Urothelium cell line (cell line): ENCODE measurements around the gene LRRC66.

Experiments used
- DNase-seq: peaks from one replicate; pipeline ENCODE4 v3.0.0; 2011; ENCODE audit warnings: low spot score, mixed read lengths
- FAIRE-seq: peaks from 2 replicates; lab custom pipeline; 2011; peaks lifted over from hg19 to GRCh38; lab: Jason Lieb, UNC

LRRC66 gene

DNA sequence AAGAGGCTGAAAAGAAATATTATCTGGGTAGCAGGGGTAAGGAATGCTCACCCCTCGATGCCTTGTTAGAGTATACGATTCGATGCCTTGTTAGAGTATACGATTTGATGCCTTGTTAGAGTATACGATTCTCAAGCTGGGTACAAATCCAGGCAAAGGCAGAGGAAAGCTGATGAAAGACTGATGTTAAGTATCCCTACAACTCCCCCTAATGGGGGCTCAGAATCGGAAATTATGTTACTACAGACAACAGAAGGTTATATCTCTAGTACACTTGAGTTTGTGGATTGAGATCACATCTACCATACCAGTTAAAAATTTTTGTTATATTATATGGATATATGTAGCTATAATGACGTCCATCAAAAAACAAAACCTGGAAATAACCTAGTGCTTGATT lies 4.8 kb downstream of the LRRC66 start:
- DNase-seq (no peak), FAIRE-seq (no peak)

DNA sequence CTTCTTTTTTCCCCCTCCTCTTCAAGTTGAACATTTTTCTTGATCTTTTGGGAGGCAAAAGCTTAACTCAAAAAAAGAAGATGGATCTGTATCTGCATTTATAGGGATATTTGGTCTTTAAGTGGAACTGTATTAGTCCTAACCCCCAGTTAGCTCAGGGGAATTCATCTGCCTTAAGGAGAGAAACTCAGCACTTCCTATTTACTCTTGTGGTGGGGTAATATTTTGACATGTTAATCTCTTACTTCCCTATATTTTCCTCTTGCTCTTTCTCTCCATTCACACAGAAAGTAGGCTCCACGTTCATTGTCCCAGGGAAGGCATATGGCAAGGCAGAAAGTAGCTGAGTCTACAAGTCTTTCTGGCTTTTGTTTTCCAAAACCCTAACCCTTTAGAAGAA lies 5.3 kb downstream of the LRRC66 start:
- FAIRE-seq (no peak), DNase-seq (no peak)

DNA sequence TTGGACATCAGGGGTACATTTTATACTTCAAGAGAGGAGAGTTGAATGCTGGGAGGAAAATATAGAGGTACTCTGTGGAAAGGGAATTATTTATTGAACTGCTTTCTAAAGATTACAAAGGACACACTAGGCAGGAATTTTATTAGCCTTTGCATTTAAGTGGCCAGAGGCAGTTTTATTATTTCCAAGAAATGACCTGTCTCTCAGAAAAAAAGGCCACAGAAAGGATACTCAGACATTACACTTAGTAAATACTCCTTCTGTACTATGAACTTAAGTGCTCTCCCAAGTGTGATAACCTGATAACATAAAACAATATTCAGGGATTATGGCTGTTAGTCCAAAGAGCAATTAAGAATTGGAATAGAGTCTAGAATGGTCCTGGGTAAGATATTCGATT lies 7.5 kb downstream of the LRRC66 start:
- DNase-seq, result no peak
- no peak for FAIRE-seq

DNA sequence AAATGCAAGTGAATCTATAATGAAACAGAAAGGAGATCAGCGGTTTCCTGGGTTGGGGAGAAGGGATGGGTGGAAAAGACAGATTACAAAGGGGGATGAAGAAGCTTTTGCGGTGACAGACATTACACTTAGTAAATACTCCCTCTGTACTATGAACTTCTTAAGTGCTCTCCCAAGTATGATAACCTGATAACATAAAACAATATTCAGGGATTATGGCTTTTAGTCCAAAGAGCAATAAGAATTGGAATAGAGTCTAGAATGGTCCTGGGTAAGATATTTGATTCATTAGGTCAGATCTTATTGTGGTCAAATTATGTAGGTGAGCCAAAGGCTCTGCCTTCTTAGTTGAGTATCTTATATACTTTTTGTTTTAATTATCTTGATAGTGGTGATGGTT lies 9.2 kb downstream of the LRRC66 start:
- no peak for DNase-seq
- FAIRE-seq, result no peak

DNA sequence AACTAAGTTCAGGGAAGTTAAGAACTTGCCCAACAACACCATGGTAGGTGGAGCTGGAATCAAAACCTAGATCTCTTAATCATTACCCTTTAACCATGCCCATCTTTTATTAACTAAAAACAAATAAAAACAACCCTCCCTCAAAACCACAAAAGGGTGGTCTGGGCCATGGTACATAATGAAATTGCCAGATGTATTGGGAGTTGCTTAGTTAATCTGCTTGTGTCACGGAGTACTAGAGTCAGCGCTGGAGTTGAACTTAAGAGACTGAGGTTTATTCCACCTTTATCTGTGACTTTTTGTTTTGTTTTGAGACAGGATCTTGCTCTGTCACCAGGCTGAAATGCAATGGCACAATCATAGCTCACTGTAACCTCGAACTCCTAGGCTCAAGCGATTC lies 13.3 kb downstream of the LRRC66 start:
- FAIRE-seq (no peak), DNase-seq (no peak)

DNA sequence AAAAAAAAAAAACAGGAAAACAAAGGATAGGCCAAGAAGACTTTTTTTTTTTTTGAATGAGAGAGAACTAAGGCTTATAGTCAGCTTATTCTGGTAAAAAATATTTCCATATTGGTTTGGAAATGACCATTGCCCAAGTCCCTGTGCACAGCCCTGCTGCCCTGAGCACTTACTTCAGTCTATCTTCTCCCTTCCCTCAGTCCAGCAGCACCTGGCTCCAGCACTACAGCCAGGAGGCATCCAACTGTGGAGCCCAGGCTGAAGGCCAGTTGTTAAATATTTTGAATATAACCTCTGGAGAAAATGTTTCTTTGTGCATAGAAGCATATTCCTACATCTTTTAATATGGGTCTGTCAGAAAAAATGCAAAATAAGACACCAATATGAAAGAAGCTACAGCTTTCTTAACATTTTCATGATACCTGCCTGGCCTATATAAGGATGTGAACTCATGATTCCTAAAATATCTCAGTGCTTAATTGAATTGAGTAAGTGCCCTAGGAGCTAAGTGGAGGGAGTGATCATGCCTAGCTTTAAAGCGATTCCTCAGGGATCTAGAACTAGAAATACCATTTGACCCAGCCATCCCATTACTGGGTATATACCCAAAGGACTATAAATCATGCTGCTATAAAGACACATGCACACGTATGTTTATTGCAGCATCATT lies 14.4 kb downstream of the LRRC66 start:
- FAIRE-seq, result no peak
- no peak for DNase-seq

DNA sequence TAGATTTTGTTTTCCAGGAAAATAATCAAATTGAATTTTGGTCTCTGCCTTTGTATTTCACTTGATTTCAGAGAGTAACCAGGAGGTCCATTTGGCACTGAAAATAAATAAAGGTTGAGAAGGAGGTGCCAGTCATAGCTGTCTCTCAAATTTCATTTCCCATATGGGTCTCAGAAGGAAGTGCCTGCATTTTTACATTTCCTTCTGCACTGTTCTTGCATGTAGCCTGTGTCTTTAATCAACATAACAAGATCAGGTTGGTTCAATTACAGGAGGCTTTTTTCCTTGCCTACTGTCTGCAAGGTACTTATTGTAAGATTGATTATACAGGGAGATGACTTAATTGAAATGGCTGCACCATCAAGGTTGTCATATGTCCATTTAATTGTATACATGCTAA lies 15.7 kb downstream of the LRRC66 start:
- DNase-seq, result no peak
- no peak for FAIRE-seq

DNA sequence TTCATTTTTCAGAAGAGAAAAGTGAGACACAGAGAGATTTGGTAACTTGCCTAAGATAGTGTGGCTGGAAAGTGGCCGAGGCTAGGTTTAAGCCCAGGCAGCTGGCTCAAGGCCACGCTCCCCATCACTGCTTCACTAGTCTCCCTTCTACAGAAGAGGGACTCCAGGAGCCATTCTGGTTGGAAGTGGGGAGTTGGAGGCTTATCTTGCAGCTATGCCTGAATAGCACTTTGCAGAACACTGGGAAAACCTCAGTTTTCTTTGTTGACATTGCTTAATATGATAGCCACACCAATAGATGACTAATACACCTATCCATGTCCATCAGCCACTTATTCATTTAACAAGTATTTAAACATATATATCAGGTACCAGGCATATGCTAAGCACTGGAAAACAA lies 18.5 kb downstream of the LRRC66 start:
- DNase-seq (no peak), FAIRE-seq (no peak)

DNA sequence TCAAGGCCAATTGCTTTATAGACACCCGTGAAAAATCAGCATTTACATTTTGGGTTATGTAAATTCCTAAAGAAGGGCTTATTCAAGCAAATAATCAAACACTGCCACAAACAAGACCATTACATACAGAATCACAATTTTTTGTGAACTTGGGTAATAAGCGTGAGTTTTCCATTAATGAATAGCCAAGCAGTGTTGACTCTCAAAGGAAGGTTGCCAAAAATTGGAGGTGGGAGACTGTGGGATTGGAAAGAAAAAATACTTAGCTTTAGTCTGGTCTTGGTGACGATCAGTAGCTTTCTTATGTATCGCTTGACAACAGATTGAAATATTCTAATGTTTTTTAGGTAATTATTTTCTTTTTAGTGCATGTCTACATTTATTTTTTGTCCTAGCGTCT lies 20.9 kb downstream of the LRRC66 start:
- FAIRE-seq, result no peak
- DNase-seq, result no peak

DNA sequence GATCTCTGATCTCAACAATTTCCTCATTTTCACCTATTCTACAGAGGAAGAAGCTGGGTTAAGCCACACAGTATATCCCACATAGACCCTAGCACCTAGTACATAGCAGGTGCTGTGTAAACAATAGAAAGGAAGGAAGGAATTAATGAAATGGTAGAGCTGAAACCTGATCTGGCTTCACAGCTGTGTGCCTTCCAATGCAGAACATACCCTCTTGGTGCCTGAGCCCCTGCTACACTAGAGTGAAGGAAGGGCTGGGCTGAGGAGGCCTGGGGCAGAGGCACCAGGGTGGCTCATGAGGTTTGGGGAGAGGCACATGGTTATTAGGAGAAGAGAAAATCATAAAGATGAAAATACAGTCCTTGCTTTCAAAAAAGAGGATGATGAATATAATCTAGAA lies 21.3 kb downstream of the LRRC66 start:
- DNase-seq, result no peak
- FAIRE-seq, result no peak

DNA sequence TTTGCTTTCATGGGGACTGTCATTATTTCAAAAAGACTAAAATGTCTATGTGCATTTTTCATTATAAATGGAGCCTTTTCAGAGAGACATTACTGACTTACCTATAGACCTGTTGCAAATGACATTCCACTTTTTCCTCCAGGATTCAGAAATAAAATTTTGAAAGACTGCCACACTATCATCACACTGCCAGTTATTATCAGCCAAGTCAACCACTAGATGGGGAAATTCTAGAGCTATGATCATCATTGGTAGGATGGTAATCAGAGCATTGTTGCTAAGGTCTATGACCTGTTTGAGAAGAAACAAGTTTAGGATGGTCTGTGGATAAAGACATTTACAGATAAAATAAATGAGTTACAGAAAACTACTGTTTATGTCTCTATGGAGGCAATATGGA lies 22.5 kb downstream of the LRRC66 start:
- DNase-seq (no peak), FAIRE-seq (no peak)

DNA sequence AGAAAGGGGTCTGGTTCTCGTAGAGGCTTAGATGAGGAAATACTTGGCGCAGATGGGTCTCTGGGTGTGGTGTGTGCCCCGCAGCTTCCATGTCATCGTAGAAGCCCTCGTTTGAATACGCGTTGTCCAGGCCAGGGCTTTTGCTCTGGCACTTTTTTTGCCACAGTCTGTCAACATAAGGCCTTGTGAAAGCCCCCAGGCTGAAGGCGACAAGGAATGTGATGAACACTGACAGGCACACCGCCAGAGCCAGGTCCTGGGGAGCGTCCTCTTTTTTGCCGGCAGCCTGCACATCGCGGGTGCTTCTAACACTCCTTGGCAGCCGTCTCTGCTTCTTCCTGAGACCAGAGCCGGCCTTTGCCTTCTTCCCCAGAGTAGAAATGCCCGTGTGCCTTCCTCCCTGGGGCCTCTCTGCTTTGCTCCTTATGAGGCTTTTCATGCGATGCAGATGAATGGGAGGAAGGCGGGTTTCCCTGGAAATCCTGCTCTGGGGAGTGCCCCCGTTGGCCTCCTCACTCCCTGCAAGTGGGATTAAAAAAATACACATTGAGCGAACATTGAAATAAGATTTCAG lies 24.4 kb downstream of the LRRC66 start:
- DNase-seq, result no peak
- no peak for FAIRE-seq

DNA sequence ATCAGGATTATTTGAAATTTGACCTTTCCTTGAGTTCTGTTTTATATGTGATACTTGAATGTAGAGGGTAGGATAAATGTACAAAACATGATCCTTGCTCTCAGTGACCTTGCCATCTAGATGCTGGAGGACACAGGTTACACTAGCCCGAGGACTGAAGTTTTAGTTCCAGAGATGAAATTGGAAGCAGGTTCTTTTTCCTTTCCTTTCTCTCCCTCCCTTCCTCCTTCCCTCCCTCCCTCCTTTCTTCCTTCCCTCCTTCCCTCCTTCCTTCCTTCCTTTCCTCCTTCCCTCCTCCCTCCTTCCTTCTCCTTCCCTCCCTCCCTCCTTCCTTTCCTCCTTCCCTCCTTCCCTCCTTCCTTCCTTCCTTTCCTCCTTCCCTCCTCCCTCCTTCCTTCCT lies 54.3 kb downstream of the LRRC66 start:
- peak; percentile 85 for FAIRE-seq
- no peak for DNase-seq

DNA sequence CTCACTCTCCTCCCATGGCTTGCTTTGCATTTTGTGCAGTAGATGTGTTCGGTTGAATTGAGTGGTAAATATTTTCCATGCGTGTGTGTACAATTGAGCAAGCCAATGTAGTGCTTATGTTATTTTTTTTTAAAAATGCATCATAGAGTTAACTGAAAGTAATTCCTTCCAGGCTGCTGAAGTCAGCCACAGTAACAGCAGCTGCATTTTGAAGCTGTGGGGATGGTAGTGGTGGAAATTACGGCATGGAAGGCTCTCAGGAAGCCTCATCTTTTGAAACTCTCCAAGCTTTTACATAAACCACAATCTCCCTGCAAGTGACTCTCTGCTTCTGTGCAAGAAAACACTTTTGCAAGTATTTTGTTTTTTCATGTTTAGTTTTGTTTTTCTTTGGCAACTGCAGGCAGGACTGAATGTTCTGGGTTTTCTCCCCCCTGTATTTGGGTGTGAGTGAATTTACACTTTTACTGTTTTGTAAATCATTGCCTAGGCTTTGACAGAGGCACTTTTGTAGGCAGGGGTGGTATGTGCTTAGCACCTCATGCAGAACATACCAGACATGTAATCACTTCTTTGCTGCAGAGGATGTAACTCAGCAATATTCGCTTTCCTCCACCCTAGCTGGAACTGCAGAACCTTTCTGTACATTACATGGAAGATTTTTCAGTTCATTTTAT lies 56.2 kb downstream of the LRRC66 start:
- FAIRE-seq (no peak), DNase-seq (no peak)

DNA sequence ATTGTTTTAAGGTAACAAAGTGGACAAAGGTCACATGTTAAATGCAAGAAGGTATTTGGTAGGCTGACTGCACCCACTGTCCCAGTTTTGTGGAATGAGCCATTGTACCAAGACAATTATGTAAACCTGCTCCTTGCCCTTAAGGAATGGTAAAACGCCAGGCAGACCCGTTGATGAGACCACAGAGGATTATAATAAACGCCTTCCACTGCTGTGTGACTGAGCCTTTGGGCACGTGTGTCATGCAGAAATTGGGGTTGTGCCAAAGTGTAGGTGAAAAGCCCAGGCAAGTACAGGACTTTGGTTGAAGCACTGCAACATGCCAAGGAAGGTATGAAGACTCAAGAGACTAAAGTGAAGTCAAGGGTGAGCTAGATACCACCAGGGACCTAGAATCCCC lies 59.7 kb downstream of the LRRC66 start:
- DNase-seq (no peak), FAIRE-seq (no peak)

DNA sequence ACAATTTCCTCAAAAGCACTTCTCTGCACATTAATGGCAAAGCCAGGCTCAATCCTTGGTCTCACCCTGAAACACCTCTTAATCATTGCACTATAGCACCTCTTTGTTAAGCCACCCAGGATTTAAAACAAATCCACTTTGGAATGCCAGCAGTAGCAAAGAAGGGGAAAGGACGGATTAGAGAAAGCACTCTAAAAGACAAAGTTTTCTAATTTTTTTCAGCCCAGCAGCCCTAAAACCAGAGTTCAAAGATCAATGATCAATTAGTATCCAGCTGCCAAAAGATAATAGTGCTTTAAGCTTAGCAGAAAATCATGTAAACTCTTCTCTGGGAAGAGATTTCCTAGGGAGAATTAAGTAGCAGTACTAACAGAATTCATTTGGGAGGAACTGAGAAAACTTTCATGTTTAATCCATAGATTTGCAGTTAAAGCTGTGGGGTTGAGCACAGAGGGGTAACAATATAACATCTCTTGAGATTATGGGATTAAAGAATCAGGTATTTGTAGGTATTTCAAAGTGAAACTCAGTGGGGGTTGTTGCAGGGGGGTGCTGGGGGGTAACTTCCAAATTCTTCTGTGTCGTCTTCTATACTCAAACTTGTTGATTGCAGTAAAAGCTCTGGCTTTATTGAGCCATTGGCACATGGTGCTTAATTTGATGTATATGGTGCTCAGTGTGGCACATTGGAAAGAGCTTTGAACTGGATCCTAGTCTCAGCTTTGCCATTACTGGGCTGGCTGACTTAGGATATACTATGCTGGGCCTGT lies 61.8 kb downstream of the LRRC66 start:
- DNase-seq (no peak), FAIRE-seq (no peak)
